HepG2 (cell line): ENCODE data around the gene SFMBT1. TPM values are rescaled to one million over a fixed set of nuclear protein-coding genes. Genes with fewer than 3 reads are reported as not detected.

Source experiments
- ATAC-seq: fragments of 200-7000 bp; cut with Tn5 transposase; 3 replicates; pipeline ENCODE4 v1.9.1; 2020; ENCODE audit warnings: mild to moderate bottlenecking, moderate library complexity
- BruUV-seq: library from RNA; stranded (reverse); fragments of 400-500 nt; replicated peaks from 2 replicates; lab custom pipeline; 2021; lab: Mats Ljungman, UMichigan
- CTCF ChIA-PET: fragments of 300-600 bp; formaldehyde crosslinking; extraction: SDS; loops from one replicate; lab custom pipeline; 2021; ENCODE audit warnings: low total read pairs, inconsistent platforms, low intra/inter-chr PET ratio; lab: Yijun Ruan, JAX
- POLR2A ChIA-PET: fragments of 350-600 bp; sonication (Branson Sonifier 250); formaldehyde crosslinking; loops from one replicate; lab custom pipeline; 2020; ENCODE audit warnings: antibody characterized with exemption, inconsistent platforms; lab: Yijun Ruan, JAX
- DNase-seq: peaks from one replicate; pipeline ENCODE4 v3.0.0-alpha.2; 2015; ENCODE audit warnings: low spot score
- FAIRE-seq: peaks from 3 replicates; lab custom pipeline; 2011; peaks lifted over from hg19 to GRCh38; lab: Jason Lieb, UNC
- H2AFZ ChIP-seq: one replicate; pipeline ENCODE4 v1.6.1; 2011; ENCODE audit warnings: low read length, inconsistent platforms
- H3K27ac ChIP-seq: fragments of 300-600 bp; 3 replicates; pipeline ENCODE4 v1.8.0; 2011; ENCODE audit warnings: mixed run types, mild to moderate bottlenecking, mixed read lengths, low read length, inconsistent platforms; ENCODE audit not compliant: insufficient read depth; ENCODE audit errors: extremely low read length
- H3K27me3 ChIP-seq, 2 experiments: fragments of 200-600 bp in 1 of 2; 2 replicates in 1 of 2; 3 replicates in 1 of 2; pipeline versions ENCODE4 v1.6.0 to v1.8.0; 2011; ENCODE audit warnings: low read length in 2 of 2, mild to moderate bottlenecking in 2 of 2, moderate library complexity in 2 of 2, inconsistent platforms in 1 of 2; ENCODE audit not compliant: insufficient read depth in 2 of 2, control insufficient read depth in 1 of 2
- H3K36me3 ChIP-seq, 2 experiments: fragments of 200-600 bp in 1 of 2; replicated peaks in 1 of 2; 2 replicates in 1 of 2; 3 replicates in 1 of 2; pipeline versions ENCODE4 v1.5.1 to v1.8.0; 2011; ENCODE audit warnings: low read length in 2 of 2, inconsistent platforms in 1 of 2; ENCODE audit not compliant: insufficient read depth in 2 of 2, control insufficient read depth in 1 of 2
- H3K4me1 ChIP-seq: 2 replicates; pipeline ENCODE4 v1.5.1; 2012; ENCODE audit warnings: low read length, inconsistent platforms; ENCODE audit not compliant: insufficient read depth
- H3K4me2 ChIP-seq: 2 replicates; pipeline ENCODE4 v1.6.0; 2011; ENCODE audit warnings: low read depth, low read length, inconsistent platforms
- H3K4me3 ChIP-seq, 3 experiments: fragments of 200-600 bp in 1 of 3; sonication (generic), shearing (Covaris generic) in 1 of 3; replicated peaks in 1 of 3; 2 replicates each; pipeline ENCODE4 v1.5.1; 2011 to 2016; ENCODE audit warnings: low read length in 3 of 3, inconsistent platforms in 2 of 3, low read depth in 2 of 3, mild to moderate bottlenecking in 2 of 3, control low read depth in 1 of 3, mixed read lengths in 1 of 3; ENCODE audit not compliant: insufficient read depth in 1 of 3
- H3K79me2 ChIP-seq: one replicate; pipeline ENCODE4 v1.6.1; 2011; ENCODE audit warnings: low read length, inconsistent platforms; ENCODE audit not compliant: insufficient read depth
- H3K9ac ChIP-seq: 2 replicates; pipeline ENCODE4 v1.6.0; 2011; ENCODE audit warnings: mild to moderate bottlenecking, low read depth, low read length, inconsistent platforms; ENCODE audit not compliant: insufficient read depth
- H3K9me3 ChIP-seq: 2 replicates; pipeline ENCODE4 v1.5.1; 2012; ENCODE audit warnings: mild to moderate bottlenecking, low read length
- H4K20me1 ChIP-seq: 2 replicates; pipeline ENCODE4 v1.6.0; 2011; ENCODE audit warnings: inconsistent platforms, mild to moderate bottlenecking, low read length, moderate library complexity; ENCODE audit not compliant: insufficient read depth
- ATF7 ChIP-seq, 2 experiments: fragments of 450-650 bp in 1 of 2; sonication (generic) in 1 of 2; formaldehyde crosslinking in 1 of 2; IDR thresholded peaks; 2 replicates each; pipeline versions ENCODE4 v1.4.0 to v1.6.1; 2016 to 2020; ENCODE audit warnings: antibody characterized with exemption in 1 of 2, mild to moderate bottlenecking in 1 of 2, missing genetic modification reagents in 1 of 2
- CHD2 ChIP-seq: IDR thresholded peaks from 2 replicates; pipeline ENCODE4 v1.6.1; 2011; ENCODE audit warnings: low read depth, low read length, improper control_type of control experiment
- DNMT3B ChIP-seq: conservative IDR thresholded peaks from 2 replicates; pipeline ENCODE4 v1.6.1; 2016; ENCODE audit warnings: missing biosample characterization, control low read depth
- ERF ChIP-seq: IDR thresholded peaks from 2 replicates; pipeline ENCODE4 v1.6.1; 2018; ENCODE audit warnings: missing biosample characterization, missing genetic modification reagents
- LBX2 ChIP-seq: sonication (generic); formaldehyde crosslinking; IDR thresholded peaks from 2 replicates; pipeline ENCODE4 v1.5.0; 2020; ENCODE audit warnings: missing genetic modification reagents, mild to moderate bottlenecking, borderline replicate concordance
- MED13 ChIP-seq: sonication (generic); formaldehyde crosslinking; IDR thresholded peaks from 2 replicates; pipeline ENCODE4 v1.5.0; 2020; ENCODE audit warnings: missing genetic modification reagents
- RFXAP ChIP-seq: sonication (generic); formaldehyde crosslinking; IDR thresholded peaks from 2 replicates; pipeline ENCODE4 v1.4.0; 2020; ENCODE audit warnings: missing genetic modification reagents, borderline replicate concordance
- SMARCC2 ChIP-seq: fragments of 450-650 bp; IDR thresholded peaks from 2 replicates; pipeline ENCODE4 v1.6.1; 2017; ENCODE audit warnings: antibody characterized with exemption, mild to moderate bottlenecking
- TEAD3 ChIP-seq: optimal IDR thresholded peaks from 2 replicates; pipeline ENCODE3; 2016; ENCODE audit warnings: borderline replicate concordance
- ZBTB20 ChIP-seq: sonication (generic); formaldehyde crosslinking; IDR thresholded peaks from 2 replicates; pipeline ENCODE4 v1.8.1; 2023; ENCODE audit warnings: missing genetic modification reagents, low read depth, mild to moderate bottlenecking, borderline replicate concordance
- ZBTB8A ChIP-seq: sonication (generic); formaldehyde crosslinking; IDR thresholded peaks from 2 replicates; pipeline ENCODE4 v1.4.0; 2020; ENCODE audit warnings: mild to moderate bottlenecking, low read depth, missing genetic modification reagents, borderline replicate concordance
- ZHX1 ChIP-seq: sonication (generic); formaldehyde crosslinking; IDR thresholded peaks from 2 replicates; pipeline ENCODE4 v1.8.1; 2022; ENCODE audit warnings: low read depth, mild to moderate bottlenecking, missing genetic modification reagents
- ZNF124 ChIP-seq: sonication (generic); formaldehyde crosslinking; IDR thresholded peaks from 2 replicates; pipeline ENCODE4 v1.4.0; 2020; ENCODE audit warnings: missing genetic modification reagents
- ZNF253 ChIP-seq: sonication (generic); formaldehyde crosslinking; IDR thresholded peaks from 2 replicates; pipeline ENCODE4 v1.8.0; 2022; ENCODE audit warnings: mild to moderate bottlenecking, missing genetic modification reagents, borderline replicate concordance
- ZSCAN29 ChIP-seq: sonication (generic); formaldehyde crosslinking; conservative IDR thresholded peaks from 2 replicates; pipeline ENCODE4 v1.4.0; 2020; ENCODE audit warnings: mild to moderate bottlenecking, missing genetic modification reagents
- WGBS: methylation state at CpG from one replicate; pipeline ENCODE4 v1.1.6; 2017; ENCODE audit warnings: low lambda C conversion rate; 5-methylcytosine and 5-hydroxymethylcytosine counted together
- in situ Hi-C: cut with HindIII; loops from 2 replicates; pipeline ENCODE4 v1.10.0; 2017; ENCODE audit warnings: low pct_unique_long_range_greater_than_20kb; ENCODE audit not compliant: extremely low pct_ligation_motif_present
- intact Hi-C: fragments of 100-400 bp; cut with micrococcal nuclease; formaldehyde crosslinking; loops from one replicate; pipeline ENCODE4 v1.10.0; 2022; ENCODE audit not compliant: unreplicated experiment
- polyA plus RNA-seq, 8 experiments: library from polyadenylated mRNA; depleted of rRNA in 3 of 8; stranded (reverse) in 7 of 8; unstranded in 1 of 8; fragments of >200 nt; fragmentation: Illumina TruSeq in 4 of 8; extraction: Trizol in 4 of 8; gene quantifications; 2 replicates each; pipeline versions ENCODE4 v1.2.1 to v1.2.3, GENCODE V29; 2011 to 2016; ENCODE audit warnings: low read depth in 4 of 8, missing spikeins in 1 of 8, mixed read lengths in 1 of 8; ENCODE audit not compliant: insufficient read depth in 1 of 8
- total RNA-seq, 5 experiments: library from RNA; depleted of rRNA; stranded (reverse); fragments of >200 nt; fragmentation: Illumina TruSeq; extraction: Trizol; gene quantifications; 2 replicates each; pipeline ENCODE4 v1.2.3, GENCODE V29; 2016; ENCODE audit warnings: low read depth in 1 of 5
- TF ChIP-seq, protein P1 (sequence below): IDR thresholded peaks from 2 replicates; pipeline ENCODE4 v1.6.1; 2012; ENCODE audit warnings: inconsistent platforms
- TF ChIP-seq, protein P2 (sequence below): IDR thresholded peaks from 2 replicates; pipeline ENCODE4 v1.6.1; 2012; ENCODE audit warnings: low read length, improper control_type of control experiment

SFMBT1 gene
- total and polyA plus RNA-seq, 2 of the 13 experiments (the other 11 are each of a cell fraction or from before 2014, with no cell fraction given): 3.8 to 12.8 TPM

- TF ChIP-seq ZHX1 (CRISPR knock-in tag): no peak
- no peak for TF ChIP-seq MED13
- TF ChIP-seq ERF (CRISPR knock-in tag): 0 out of 2 replicates have a peak, but pooled peaks have one; percentile 20
- TF ChIP-seq ZSCAN29 (CRISPR knock-in tag): no peak
- no peak for TF ChIP-seq ZNF253 (CRISPR knock-in tag)
- no peak for TF ChIP-seq LBX2 (CRISPR knock-in tag)
- TF ChIP-seq, protein P1, sequence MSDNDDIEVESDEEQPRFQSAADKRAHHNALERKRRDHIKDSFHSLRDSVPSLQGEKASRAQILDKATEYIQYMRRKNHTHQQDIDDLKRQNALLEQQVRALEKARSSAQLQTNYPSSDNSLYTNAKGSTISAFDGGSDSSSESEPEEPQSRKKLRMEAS: peak; percentile 18; the same call in 1 of the 2 replicates
These were observed at the start of gene SFMBT1 (continued) for GRCh38 chr3:53045518-53046170.

DNA sequence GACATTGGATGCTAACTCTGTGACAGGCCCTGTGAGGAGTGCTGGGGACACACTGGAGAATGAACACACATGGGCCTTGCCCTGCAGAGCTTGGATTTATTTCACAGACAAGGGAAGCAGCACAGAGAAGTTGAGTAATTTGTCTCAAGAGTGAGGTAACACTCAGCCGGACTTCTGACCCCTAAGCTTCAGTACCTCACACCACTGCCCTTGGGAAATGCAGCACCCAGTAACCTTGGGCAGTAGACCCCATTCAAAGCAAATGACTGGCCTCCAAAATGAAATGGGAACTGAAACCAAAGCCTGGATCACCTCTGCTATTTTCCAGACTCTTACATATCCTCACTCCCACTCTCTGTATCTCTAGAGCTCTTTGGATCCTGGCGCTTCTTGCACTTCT lies 47.1 kb upstream of the SFMBT1 start:
- intact Hi-C loops (no loop called here), in situ Hi-C loops (no loop called here)
- H3K36me3 ChIP-seq: peaks cover 10 to 21% of the 10 kb centered on the region in 2 experiments; a peak in 4 of 5 replicates
- BruUV-seq: no TSS peak
- peak overlapping the region; percentile 83 for H3K27ac ChIP-seq
- CTCF ChIA-PET: no interaction called here
- WGBS: 35% methylated on average over 2 of the region's 2 CpGs
- peak; percentile 85 for DNase-seq
- FAIRE-seq: peak; percentile 96
- no peaks in the 10 kb centered on the region for H3K79me2 ChIP-seq
- POLR2A ChIA-PET: interaction anchor here (0.9 to 1.1 kb wide), 2 partner anchors 19 to 803 kb away, joined by 3 to 4 read pairs; no protein-coding TSS in a partner anchor
- peak overlapping the region; percentile 37 for H3K4me2 ChIP-seq
- H3K27me3 ChIP-seq: no peaks in the 10 kb centered on the region; a peak in 1 of 5 replicates
- H2AFZ ChIP-seq: no peak overlapping the region
- no peaks in the 10 kb centered on the region for H4K20me1 ChIP-seq
- no peaks in the 10 kb centered on the region for H3K9me3 ChIP-seq
- peaks cover 37% of the 10 kb centered on the region for H3K4me1 ChIP-seq
- H3K9ac ChIP-seq: no peak overlapping the region
- peak; percentile 89 for ATAC-seq
- H3K4me3 ChIP-seq: peak overlapping the region in 1 of 3 experiments; percentile 15; a peak in 1 of 6 replicates
- TF ChIP-seq CHD2 (no peak), ZBTB8A (CRISPR knock-in tag) (no peak), TEAD3 (CRISPR knock-in tag) (no peak), DNMT3B (no peak), ZNF124 (CRISPR knock-in tag) (no peak), ZBTB20 (CRISPR knock-in tag) (no peak), RFXAP (CRISPR knock-in tag) (no peak), SMARCC2 (no peak), ATF7 (IDR thresholded peaks at IDR 0.05) (no peak), ATF7 (CRISPR knock-in tag; IDR thresholded peaks at IDR 0.05) (no peak)
- TF ChIP-seq, protein P2, sequence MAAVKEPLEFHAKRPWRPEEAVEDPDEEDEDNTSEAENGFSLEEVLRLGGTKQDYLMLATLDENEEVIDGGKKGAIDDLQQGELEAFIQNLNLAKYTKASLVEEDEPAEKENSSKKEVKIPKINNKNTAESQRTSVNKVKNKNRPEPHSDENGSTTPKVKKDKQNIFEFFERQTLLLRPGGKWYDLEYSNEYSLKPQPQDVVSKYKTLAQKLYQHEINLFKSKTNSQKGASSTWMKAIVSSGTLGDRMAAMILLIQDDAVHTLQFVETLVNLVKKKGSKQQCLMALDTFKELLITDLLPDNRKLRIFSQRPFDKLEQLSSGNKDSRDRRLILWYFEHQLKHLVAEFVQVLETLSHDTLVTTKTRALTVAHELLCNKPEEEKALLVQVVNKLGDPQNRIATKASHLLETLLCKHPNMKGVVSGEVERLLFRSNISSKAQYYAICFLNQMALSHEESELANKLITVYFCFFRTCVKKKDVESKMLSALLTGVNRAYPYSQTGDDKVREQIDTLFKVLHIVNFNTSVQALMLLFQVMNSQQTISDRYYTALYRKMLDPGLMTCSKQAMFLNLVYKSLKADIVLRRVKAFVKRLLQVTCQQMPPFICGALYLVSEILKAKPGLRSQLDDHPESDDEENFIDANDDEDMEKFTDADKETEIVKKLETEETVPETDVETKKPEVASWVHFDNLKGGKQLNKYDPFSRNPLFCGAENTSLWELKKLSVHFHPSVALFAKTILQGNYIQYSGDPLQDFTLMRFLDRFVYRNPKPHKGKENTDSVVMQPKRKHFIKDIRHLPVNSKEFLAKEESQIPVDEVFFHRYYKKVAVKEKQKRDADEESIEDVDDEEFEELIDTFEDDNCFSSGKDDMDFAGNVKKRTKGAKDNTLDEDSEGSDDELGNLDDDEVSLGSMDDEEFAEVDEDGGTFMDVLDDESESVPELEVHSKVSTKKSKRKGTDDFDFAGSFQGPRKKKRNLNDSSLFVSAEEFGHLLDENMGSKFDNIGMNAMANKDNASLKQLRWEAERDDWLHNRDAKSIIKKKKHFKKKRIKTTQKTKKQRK: no peak
